Activated naive CD8-positive, alpha-beta T cell (primary cell): Measurements from ENCODE around the gene DNAL1.
"Not testable (repeated sequence)": the region's sequence is repeated elsewhere in the genome, so short reads cannot be mapped to it uniquely, and the experiment has no call there.

Source experiments
- H3K27ac Mint-ChIP-seq: one replicate; pipeline ENCODE4 v1.8.0; 2021; ENCODE audit warnings: mixed read lengths
- H3K27me3 Mint-ChIP-seq: one replicate; pipeline ENCODE4 v1.8.0; 2021; ENCODE audit warnings: mixed read lengths
- H3K36me3 Mint-ChIP-seq: one replicate; pipeline ENCODE4 v1.8.0; 2021; ENCODE audit warnings: mixed read lengths
- H3K4me1 Mint-ChIP-seq: one replicate; pipeline ENCODE4 v1.8.0; 2021; ENCODE audit warnings: low read depth, mixed read lengths
- H3K4me3 Mint-ChIP-seq: one replicate; pipeline ENCODE4 v1.8.0; 2021; ENCODE audit warnings: mild to moderate bottlenecking, mixed read lengths
- H3K9me3 Mint-ChIP-seq: one replicate; pipeline ENCODE4 v1.8.0; 2021; ENCODE audit warnings: low read depth, mixed read lengths

The DNAL1 gene

DNA sequence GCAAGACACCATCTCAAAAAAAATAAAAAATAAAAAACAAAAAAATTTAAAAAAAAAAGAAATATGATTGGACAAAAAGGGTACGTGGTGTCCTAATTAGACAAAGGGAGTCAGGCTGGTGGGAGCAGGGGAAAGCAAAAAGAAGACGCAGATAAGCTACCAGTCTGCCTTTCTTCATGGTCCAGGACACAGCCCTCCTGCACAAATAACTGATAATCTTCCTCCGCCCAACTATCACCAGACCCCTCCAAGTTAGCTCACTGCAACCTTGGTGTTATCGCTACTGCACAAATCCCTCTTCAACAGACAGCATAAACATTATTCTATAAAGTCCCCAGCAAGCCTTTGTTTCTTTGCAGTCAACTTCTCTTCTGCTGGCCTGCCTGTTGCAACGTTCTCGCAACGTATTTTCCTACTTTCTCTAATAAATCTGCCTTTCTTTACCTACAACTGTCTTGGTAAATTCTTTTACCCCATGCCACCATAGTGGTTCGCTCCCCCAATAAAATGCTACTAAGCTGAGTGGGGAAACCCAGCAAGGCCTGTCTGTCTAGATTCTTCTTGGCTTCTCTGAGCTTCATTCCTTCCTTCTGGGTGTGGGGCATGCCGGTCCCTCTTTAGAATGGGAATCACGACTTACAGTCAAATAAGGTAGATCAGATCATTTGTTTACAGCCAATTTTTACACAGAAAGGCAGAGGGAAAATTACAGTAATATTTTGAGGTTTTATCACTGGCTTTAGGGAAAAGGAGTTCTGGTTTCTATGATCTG is 14.6 kb upstream of the DNAL1 start:
- Mint-ChIP-seq H3K27me3 (peaks cover 3% of the 10 kb centered on the region), H3K27ac (no peak overlapping the region), H3K36me3 (no peaks in the 10 kb centered on the region), H3K4me1 (peaks cover 6% of the 10 kb centered on the region), H3K9me3 (no peaks in the 10 kb centered on the region), H3K4me3 (no peak overlapping the region)

- H3K4me1 Mint-ChIP-seq = peaks cover 6% of the 10 kb centered on the region
- H3K9me3 Mint-ChIP-seq = no peaks in the 10 kb centered on the region
- peak overlapping the region; percentile 41 for H3K27ac Mint-ChIP-seq
- H3K4me3 Mint-ChIP-seq = peak overlapping the region; percentile 76
- H3K36me3 Mint-ChIP-seq = no peaks in the 10 kb centered on the region
- H3K27me3 Mint-ChIP-seq = peaks cover 3% of the 10 kb centered on the region
Measured at GRCh38 chr14:73633116-73634010, 11.4 kb upstream of the DNAL1 start.

DNA sequence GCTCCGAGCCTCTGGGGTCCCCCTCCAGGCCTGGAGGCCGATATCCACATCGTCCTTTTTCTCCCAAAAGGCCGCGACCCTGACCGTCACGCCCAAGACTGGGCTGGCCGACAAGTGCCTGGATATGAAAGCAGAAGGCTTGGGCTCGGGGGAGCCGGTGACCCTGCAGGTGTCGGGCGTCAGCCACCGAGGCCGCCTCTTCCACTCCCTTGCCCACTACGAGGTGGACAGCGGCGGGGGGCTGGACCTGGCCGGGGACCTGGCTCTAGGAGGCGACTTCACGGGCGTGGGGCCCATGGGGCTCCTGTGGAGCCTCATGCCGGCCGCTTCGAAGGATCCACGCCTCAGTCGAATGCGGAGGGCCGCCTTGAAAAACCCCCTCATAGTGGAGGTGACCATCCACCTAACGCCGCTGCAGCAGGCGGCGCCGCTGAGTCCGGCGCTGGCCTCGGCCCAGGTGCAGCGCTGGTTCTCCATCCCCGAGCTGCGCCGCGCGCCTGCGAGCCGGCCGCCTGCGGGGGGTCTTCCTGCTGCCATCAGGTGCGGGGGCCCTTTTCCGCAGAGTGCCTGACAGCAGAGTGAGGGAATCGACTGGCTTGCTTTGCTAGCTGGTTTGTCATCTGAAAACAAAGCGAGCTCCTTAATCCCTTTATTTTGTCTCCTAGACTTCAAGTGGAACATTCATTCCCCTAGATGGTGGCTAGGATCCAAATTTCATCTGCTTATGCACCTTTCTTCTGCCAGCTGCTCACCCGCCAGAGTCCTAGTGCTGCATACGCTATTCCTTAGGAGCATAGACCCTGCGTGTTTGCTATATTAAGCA is 10.6 kb upstream of the DNAL1 start:
- H3K27ac Mint-ChIP-seq = no peak overlapping the region
- H3K9me3 Mint-ChIP-seq = no peaks in the 10 kb centered on the region
- H3K4me1 Mint-ChIP-seq = peaks cover 11% of the 10 kb centered on the region
- peaks cover 3% of the 10 kb centered on the region for H3K27me3 Mint-ChIP-seq
- H3K4me3 Mint-ChIP-seq = peak overlapping the region; percentile 76
- H3K36me3 Mint-ChIP-seq = no peaks in the 10 kb centered on the region

DNA sequence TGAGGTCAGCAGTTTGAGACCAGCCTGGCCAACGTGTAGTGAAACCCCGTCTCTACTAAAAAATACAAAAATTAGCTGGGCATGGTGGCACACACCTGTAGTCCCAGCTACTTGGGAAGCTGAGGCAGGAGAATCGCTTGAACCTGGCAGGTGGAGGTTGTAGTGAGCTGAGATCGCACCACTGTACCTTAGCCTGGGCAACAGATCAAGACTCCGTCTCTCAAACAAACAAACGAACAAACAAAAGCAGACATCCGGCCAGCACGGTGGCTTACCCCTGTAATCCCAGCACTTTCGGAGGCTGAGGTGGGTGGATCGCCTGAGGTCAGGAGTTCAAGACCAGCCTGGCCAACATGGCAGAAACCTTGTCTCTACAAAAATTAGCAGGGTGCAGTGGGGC is 8.4 kb upstream of the DNAL1 start:
- H3K27me3 Mint-ChIP-seq, H3K4me3 Mint-ChIP-seq, H3K9me3 Mint-ChIP-seq: not testable (repeated sequence)

DNA sequence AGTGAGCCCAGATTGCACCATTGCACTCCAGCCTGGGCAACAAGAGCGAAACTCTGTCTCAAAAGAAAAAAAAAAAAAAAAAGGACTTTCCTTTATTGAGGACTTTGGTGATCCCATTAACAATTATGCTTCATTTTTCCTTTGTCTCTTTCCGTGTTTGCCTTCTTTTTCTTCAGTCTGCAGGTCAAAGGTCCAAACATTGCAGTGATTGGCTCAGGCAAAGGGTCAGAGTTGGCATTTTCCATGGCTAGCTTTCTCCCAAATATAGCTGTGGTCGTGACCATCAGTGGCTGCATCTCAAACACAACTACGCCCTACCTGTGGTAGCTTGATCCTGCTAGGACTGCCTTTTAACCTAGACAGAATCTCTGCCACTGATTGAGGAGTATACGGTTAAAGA is 7.0 kb upstream of the DNAL1 start:
- no peak overlapping the region for H3K4me3 Mint-ChIP-seq
- no peak overlapping the region for H3K27ac Mint-ChIP-seq
- H3K4me1 Mint-ChIP-seq = peaks cover 11% of the 10 kb centered on the region
- no peaks in the 10 kb centered on the region for H3K36me3 Mint-ChIP-seq
- peaks cover 3% of the 10 kb centered on the region for H3K27me3 Mint-ChIP-seq
- H3K9me3 Mint-ChIP-seq = no peaks in the 10 kb centered on the region

More for the DNA sequence above, 8.4 kb upstream of the DNAL1 start:
- H3K4me1 Mint-ChIP-seq = peaks cover 11% of the 10 kb centered on the region
- H3K36me3 Mint-ChIP-seq, H3K27ac Mint-ChIP-seq: not testable (repeated sequence)

DNA sequence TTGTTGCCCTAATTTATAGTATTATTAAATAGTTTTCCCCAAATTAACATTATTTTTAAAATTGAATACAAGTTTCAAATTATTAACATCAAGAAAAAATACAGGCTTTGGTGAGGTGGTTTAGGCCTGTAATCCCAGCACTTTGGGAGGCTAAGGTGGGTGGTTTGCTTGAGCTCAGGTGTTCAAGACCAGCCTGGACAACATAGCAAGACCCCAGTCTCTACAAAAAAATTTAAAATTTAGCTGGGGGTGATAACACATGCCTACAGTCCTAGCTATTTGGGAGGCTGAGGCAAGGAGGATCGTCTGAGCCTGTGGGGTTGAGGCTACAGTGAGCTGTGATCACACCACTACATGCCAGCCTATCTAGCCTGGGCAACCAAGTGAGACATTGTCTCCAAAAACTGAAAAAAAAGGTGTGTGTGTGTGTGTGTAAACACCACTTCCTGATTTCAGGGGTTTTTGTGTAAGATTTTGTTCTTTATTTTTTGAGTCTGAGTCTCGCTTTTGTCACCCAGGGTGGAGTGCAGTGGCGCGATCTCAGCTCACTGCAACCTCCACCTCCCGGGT is 3.9 kb upstream of the DNAL1 start:
- Mint-ChIP-seq H3K36me3 (no peaks in the 10 kb centered on the region), H3K4me3 (no peak overlapping the region), H3K27ac (no peak overlapping the region), H3K27me3 (no peaks in the 10 kb centered on the region), H3K9me3 (no peaks in the 10 kb centered on the region), H3K4me1 (peaks cover 21% of the 10 kb centered on the region)

DNA sequence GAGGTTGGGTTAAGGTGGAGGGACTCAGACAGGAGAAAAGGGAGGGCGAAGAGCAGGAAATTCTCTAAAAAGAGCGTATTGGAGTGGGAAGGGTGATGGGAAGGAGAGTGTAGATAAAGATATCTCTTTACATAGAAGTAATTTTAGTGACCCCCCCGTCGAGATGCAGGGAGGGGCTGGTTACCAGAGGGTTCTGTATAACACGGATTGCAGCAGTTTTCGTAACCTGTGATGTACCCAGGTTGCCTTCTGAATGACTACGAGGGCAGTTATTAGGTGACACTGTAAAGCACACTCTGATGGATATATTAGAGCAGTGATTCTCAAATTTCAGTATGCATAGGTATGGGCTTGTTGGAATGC is 443 bp downstream of the DNAL1 start:
- Mint-ChIP-seq H3K27ac (peak overlapping the region; percentile 91), H3K27me3 (no peaks in the 10 kb centered on the region), H3K36me3 (no peaks in the 10 kb centered on the region), H3K4me3 (peak overlapping the region; percentile 99), H3K4me1 (peaks cover 18% of the 10 kb centered on the region), H3K9me3 (no peaks in the 10 kb centered on the region)

DNA sequence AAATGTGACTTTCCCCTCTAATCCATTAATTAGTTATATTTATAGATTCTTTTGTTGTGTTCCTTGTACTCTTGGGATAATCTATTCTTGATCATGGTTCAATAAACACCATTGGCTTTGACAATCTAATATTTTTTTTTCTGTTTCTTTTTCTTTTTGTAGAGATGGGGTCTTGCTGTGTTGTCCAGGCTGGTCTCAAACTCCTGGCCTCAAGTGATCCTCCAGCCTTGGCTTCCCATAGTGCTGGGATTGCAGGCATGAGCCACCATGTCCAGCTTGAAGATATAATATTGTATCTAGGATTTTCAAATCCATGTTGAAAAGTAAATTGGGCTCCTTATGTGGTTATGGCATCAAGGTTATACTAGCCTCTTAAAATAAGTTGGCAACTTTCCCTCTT is 6.2 kb downstream of the DNAL1 start:
- peaks cover 2% of the 10 kb centered on the region for H3K36me3 Mint-ChIP-seq

DNA sequence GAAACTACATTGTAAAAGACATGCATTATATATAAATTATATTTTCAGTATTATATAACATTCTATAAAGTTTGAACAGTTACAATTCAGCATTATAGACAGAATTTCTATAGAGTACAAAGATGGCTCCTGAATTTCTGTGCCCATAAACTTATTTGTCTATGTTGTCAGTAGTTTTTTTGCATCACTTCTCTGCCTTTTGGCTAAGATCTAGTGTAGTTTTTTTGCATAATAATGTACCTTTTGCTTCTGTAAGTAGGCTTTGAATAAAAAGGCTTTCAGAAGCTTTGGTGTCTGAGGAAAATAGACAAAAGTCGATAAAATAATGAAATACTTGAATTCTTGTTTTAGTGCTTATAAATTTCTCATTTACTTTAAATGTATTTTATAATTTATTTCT is 11.1 kb downstream of the DNAL1 start:
- Mint-ChIP-seq H3K9me3 (no peaks in the 10 kb centered on the region), H3K4me1 (no peaks in the 10 kb centered on the region), H3K36me3 (peaks cover 12% of the 10 kb centered on the region), H3K27ac (no peak overlapping the region), H3K27me3 (no peaks in the 10 kb centered on the region), H3K4me3 (no peak overlapping the region)

More for the DNA sequence above, 6.2 kb downstream of the DNAL1 start:
- Mint-ChIP-seq H3K9me3 (no peaks in the 10 kb centered on the region), H3K4me1 (peaks cover 1% of the 10 kb centered on the region), H3K27ac (no peak overlapping the region), H3K27me3 (no peaks in the 10 kb centered on the region), H3K4me3 (no peak overlapping the region)

DNA sequence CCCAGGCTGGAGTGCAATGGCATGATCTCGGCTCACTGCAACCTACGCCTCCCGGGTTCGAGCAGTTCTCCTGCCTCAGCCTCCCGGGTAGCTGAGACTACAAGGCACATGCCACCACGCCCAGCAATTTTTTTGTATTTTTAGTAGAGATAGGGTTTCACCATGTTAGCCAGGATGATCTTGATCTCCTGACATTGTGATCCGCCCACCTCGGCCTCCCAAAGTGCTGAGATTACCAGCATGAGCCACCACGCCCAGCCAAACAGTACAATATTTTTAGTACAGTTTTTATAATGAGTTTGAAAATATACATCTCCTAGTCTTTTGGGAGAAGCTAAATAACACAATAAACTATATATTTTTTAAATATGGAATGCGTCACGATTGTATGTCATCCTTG is 14.4 kb downstream of the DNAL1 start:
- not testable (repeated sequence) for H3K27me3 Mint-ChIP-seq, H3K4me3 Mint-ChIP-seq, H3K9me3 Mint-ChIP-seq, H3K27ac Mint-ChIP-seq, H3K4me1 Mint-ChIP-seq
- peaks cover 14% of the 10 kb centered on the region for H3K36me3 Mint-ChIP-seq

GRCh38 chr14:73660511-73660910 is 15.7 kb downstream of the DNAL1 start:
- no peak overlapping the region for H3K27ac Mint-ChIP-seq
- no peaks in the 10 kb centered on the region for H3K4me1 Mint-ChIP-seq
- H3K36me3 Mint-ChIP-seq = peaks cover 14% of the 10 kb centered on the region
- no peak overlapping the region for H3K4me3 Mint-ChIP-seq
- H3K9me3 Mint-ChIP-seq = no peaks in the 10 kb centered on the region
- H3K27me3 Mint-ChIP-seq = no peaks in the 10 kb centered on the region

DNA sequence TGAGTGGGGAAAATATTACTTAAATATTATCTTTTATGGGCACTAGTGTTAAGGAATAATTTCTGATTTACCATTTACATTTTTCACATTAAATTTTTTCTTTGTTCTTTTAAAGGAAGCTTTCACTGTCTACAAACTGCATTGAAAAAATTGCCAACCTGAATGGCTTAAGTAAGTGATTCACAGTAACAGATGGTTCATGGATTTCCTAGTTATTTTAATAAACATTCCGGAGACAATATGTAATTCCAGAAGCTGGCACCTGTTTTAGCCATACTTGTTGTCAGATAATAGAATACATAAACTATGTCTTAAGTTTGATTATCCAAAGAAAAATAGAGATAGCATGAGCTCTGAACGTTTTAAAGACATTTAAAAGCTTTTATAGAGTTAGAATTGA is 17.1 kb downstream of the DNAL1 start:
- Mint-ChIP-seq H3K4me1 (no peaks in the 10 kb centered on the region), H3K4me3 (no peak overlapping the region), H3K27ac (no peak overlapping the region), H3K27me3 (no peaks in the 10 kb centered on the region), H3K9me3 (no peaks in the 10 kb centered on the region), H3K36me3 (peaks cover 14% of the 10 kb centered on the region)

GRCh38 chr14:73662487-73662943 is 17.7 kb downstream of the DNAL1 start:
- H3K9me3 Mint-ChIP-seq = no peaks in the 10 kb centered on the region
- H3K27me3 Mint-ChIP-seq = no peaks in the 10 kb centered on the region
- H3K36me3 Mint-ChIP-seq = peaks cover 11% of the 10 kb centered on the region
- H3K4me3 Mint-ChIP-seq = no peak overlapping the region
- no peak overlapping the region for H3K27ac Mint-ChIP-seq
- no peaks in the 10 kb centered on the region for H3K4me1 Mint-ChIP-seq

GRCh38 chr14:73663548-73664212 is 18.9 kb downstream of the DNAL1 start:
- no peak overlapping the region for H3K27ac Mint-ChIP-seq
- peaks cover 9% of the 10 kb centered on the region for H3K36me3 Mint-ChIP-seq
- no peaks in the 10 kb centered on the region for H3K9me3 Mint-ChIP-seq

More at GRCh38 chr14:73663548-73664212, 18.9 kb downstream of the DNAL1 start:
- no peaks in the 10 kb centered on the region for H3K4me1 Mint-ChIP-seq
- H3K4me3 Mint-ChIP-seq = no peak overlapping the region
- H3K27me3 Mint-ChIP-seq = no peaks in the 10 kb centered on the region
